Breast epithelium (tissue), 3 donors: ENCODE measurements around the gene RMND5A.

Experiments used
- POLR2A ChIP-seq: fragments of 450-650 bp; IDR thresholded peaks from one replicate; pipeline ENCODE4 v1.6.1; 2016; ENCODE audit warnings: antibody characterized with exemption, mild to moderate bottlenecking, moderate library complexity
- POLR2AphosphoS5 ChIP-seq, 3 donors: sonication (generic); formaldehyde crosslinking; IDR thresholded peaks; one replicate each; pipeline ENCODE4 v1.6.1; 2017; ENCODE audit warnings: antibody characterized with exemption in 3 of 3
- TF ChIP-seq, protein P1 (sequence below), 3 donors: fragments of 450-650 bp; IDR thresholded peaks; one replicate each; pipeline ENCODE4 v1.5.1; 2016 to 2017; ENCODE audit warnings: antibody characterized with exemption in 3 of 3, mild to moderate bottlenecking in 3 of 3, moderate library complexity in 3 of 3

DNA sequence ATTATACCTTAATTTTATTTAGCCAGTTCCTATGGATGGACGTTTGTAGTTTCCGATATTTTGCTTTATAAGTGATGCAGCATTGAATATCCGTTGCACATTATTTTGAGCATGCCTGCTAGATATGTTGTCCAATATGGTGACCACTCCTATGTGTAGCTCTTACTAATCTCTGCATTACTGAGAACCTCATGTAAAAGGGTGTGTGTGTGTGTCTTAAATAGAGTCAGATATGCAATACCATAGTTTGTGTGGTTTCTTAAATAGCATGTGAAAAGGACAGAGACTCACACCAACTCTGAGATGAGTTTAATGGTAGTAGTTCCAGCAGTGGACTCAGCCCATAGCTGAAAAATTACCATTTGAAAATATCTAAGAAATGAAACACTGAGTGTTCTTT, 38.3 kb downstream of the RMND5A start:
- TF ChIP-seq POLR2A: no peak
- no peak for TF ChIP-seq POLR2AphosphoS5 (IDR thresholded peaks at IDR 0.05)
- TF ChIP-seq, protein P1, sequence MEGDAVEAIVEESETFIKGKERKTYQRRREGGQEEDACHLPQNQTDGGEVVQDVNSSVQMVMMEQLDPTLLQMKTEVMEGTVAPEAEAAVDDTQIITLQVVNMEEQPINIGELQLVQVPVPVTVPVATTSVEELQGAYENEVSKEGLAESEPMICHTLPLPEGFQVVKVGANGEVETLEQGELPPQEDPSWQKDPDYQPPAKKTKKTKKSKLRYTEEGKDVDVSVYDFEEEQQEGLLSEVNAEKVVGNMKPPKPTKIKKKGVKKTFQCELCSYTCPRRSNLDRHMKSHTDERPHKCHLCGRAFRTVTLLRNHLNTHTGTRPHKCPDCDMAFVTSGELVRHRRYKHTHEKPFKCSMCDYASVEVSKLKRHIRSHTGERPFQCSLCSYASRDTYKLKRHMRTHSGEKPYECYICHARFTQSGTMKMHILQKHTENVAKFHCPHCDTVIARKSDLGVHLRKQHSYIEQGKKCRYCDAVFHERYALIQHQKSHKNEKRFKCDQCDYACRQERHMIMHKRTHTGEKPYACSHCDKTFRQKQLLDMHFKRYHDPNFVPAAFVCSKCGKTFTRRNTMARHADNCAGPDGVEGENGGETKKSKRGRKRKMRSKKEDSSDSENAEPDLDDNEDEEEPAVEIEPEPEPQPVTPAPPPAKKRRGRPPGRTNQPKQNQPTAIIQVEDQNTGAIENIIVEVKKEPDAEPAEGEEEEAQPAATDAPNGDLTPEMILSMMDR (IDR thresholded peaks at IDR 0.05): no peak
